ENCODE measurements around the gene TMEM184A. TPM values are rescaled to one million over a fixed set of nuclear protein-coding genes. Genes with fewer than 3 reads are reported as not detected.

Gene TMEM184A
- total and polyA plus RNA-seq, 2 of the 8 experiments (the other 6 are each of a cell fraction or from before 2014, with no cell fraction given), result 1.8 to 2.1 TPM

GRCh38 chr7:1502845-1503244 lies 53.2 kb downstream of the TMEM184A start:
- Histone ChIP-seq H3K79me2 (ENCODE audit: control insufficient read depth in 1 of 2, insufficient read depth in 2 of 2, low read length in 2 of 2) (peaks cover 10 to 29% of the 10 kb centered on the region in 2 experiments; a peak in 3 of 4 replicates), H2BK20ac (ENCODE audit: low read length) (no peak overlapping the region), H3K18ac (ENCODE audit: extremely low read depth, low read length) (no peak overlapping the region), H2AK5ac (ENCODE audit: low read depth, low read length) (no peak overlapping the region), H3K79me1 (ENCODE audit: low read depth, low read length) (peaks cover 14% of the 10 kb centered on the region; the same call in 1 of the 2 replicates), H3K56ac (replicated peaks; ENCODE audit: insufficient read length, low read depth, low read length) (no peak overlapping the region), H3K9ac (replicated peaks in 1 of 4; ENCODE audit: extremely low read depth in 1 of 4, low read depth in 3 of 4, low read length in 3 of 4) (no peak overlapping the region; a peak in 1 of 7 replicates), H2BK15ac (ENCODE audit: low read length) (no peak overlapping the region), H2AFZ (ENCODE audit: low read length) (no peak overlapping the region), H3K36me3 (ENCODE audit: control insufficient read depth in 2 of 4, insufficient read depth in 4 of 4, low read length in 3 of 4) (peaks cover 9 to 36% (median 26%) of the 10 kb centered on the region in 4 experiments; a peak in 7 of 8 replicates), H3K4me2 (ENCODE audit: insufficient read depth in 1 of 2, low read depth in 2 of 2, low read length in 2 of 2) (peak overlapping the region; percentile 66 to 100), H3K23ac (ENCODE audit: insufficient read length) (no peak overlapping the region), H4K5ac (ENCODE audit: insufficient read length, low read depth, low read length) (no peak overlapping the region), H4K91ac (replicated peaks; ENCODE audit: insufficient read length, low read length) (no peak overlapping the region), H3K4me3 (ENCODE audit: extremely low read depth in 1 of 4, insufficient read depth in 2 of 4, low read depth in 3 of 4, low read length in 4 of 4) (peak overlapping the region; percentile 55 to 98 (median 86); a peak in 7 of 8 replicates), H3K9me3 (ENCODE audit: insufficient read depth in 2 of 2, low read depth in 1 of 2, low read length in 1 of 2) (no peaks in the 10 kb centered on the region), H3K4me1 (replicated peaks in 1 of 4; ENCODE audit: control insufficient read depth in 3 of 4, insufficient read depth in 4 of 4, low read length in 3 of 4) (peaks cover 3 to 15% (median 9%) of the 10 kb centered on the region in 4 experiments; a peak in 6 of 7 replicates), H3K4ac (replicated peaks; ENCODE audit: insufficient read length, low read depth, low read length) (no peak overlapping the region), H3K23me2 (ENCODE audit: low read depth, low read length) (peaks cover 5% of the 10 kb centered on the region; the same call in 1 of the 2 replicates), H4K20me1 (replicated peaks in 1 of 2; ENCODE audit: control insufficient read depth in 1 of 2, insufficient read depth in 2 of 2, low read length in 2 of 2) (peaks cover 12 to 24% of the 10 kb centered on the region in 2 experiments), H2BK5ac (ENCODE audit: low read depth, low read length) (no peak overlapping the region), H2BK12ac (ENCODE audit: low read depth, low read length) (no peak overlapping the region), H2BK120ac (replicated peaks; ENCODE audit: low read depth, low read length) (no peak overlapping the region), H3K27me3 (replicated peaks in 1 of 4; ENCODE audit: control insufficient read depth in 3 of 4, extremely low read depth in 1 of 4, insufficient read depth in 3 of 4, low read length in 3 of 4) (no peaks in the 10 kb centered on the region), H3K14ac (ENCODE audit: insufficient read length) (no peak overlapping the region), H4K8ac (ENCODE audit: extremely low read depth, insufficient read depth, low read length) (no peak overlapping the region), H3K27ac (ENCODE audit: low read depth, low read length) (no peak overlapping the region)
- 93% methylated on average over 12 of the region's 20 CpGs; no CpG with 5 or more reads in 1 of the 2 experiments for WGBS, 2 experiments (ENCODE audit: extremely low coverage in 1 of 2, insufficient coverage in 1 of 2, insufficient read length in 1 of 2, insufficient replicate concordance in 2 of 2, low coverage in 1 of 2, low lambda C conversion rate in 2 of 2, missing lambda C conversion rate in 1 of 2)
- DNase-seq (ENCODE audit: low read depth in 1 of 2, low spot score in 2 of 2), result no peak
- POLR2A ChIA-PET (ENCODE audit: partially characterized antibody), result interaction anchor here (0.9 to 1.9 kb wide), 3 partner anchors 9 to 43 kb away, joined by 3 to 9 read pairs (median 4); no protein-coding TSS in a partner anchor
- CTCF ChIA-PET (ENCODE audit: partially characterized antibody), result interaction anchor here (1.0 to 1.4 kb wide), 5 partner anchors 14 to 60 kb away, joined by 3 to 4 read pairs (median 3); no protein-coding TSS in a partner anchor
- FAIRE-seq, result no peak
- TF ChIP-seq SUZ12 (IDR thresholded peaks at IDR 0.05; ENCODE audit: low read length), result no peak
- no peak for TF ChIP-seq GABPA (IDR thresholded peaks at IDR 0.05; ENCODE audit: borderline replicate concordance, insufficient read depth, low read length)
- no peak for TF ChIP-seq SIRT6 (IDR thresholded peaks at IDR 0.05; ENCODE audit: low read length)
- no peak for TF ChIP-seq BRCA1 (IDR thresholded peaks at IDR 0.05; ENCODE audit: low read depth, low read length)
- TF ChIP-seq MAX (IDR thresholded peaks at IDR 0.05), result no peak
- no peak for TF ChIP-seq ATF3 (IDR thresholded peaks at IDR 0.05; ENCODE audit: insufficient read depth, low read depth, low read length)
- no peak for TF ChIP-seq TAF7 (optimal IDR thresholded peaks at IDR 0.05; ENCODE audit: borderline replicate concordance, low read depth, low read length)
- TF ChIP-seq RAD21 (IDR thresholded peaks at IDR 0.05 in 1 of 2, conservative IDR thresholded peaks at IDR 0.05 in 1 of 2; ENCODE audit: low read depth in 2 of 2, low read length in 2 of 2), result no peak
- TF ChIP-seq RXRA (IDR thresholded peaks at IDR 0.05; ENCODE audit: insufficient read depth, low read depth, low read length), result no peak
- no peak for TF ChIP-seq BCL11A (IDR thresholded peaks at IDR 0.05; ENCODE audit: low read depth in 2 of 2, low read length in 2 of 2)
- TF ChIP-seq NRF1 (IDR thresholded peaks at IDR 0.05; ENCODE audit: low read depth, low read length), result no peak
- no peak for TF ChIP-seq SP2 (IDR thresholded peaks at IDR 0.05; ENCODE audit: low read length)
- no peak for TF ChIP-seq TCF12 (IDR thresholded peaks at IDR 0.05; ENCODE audit: low read depth, low read length)
